Amniotic epithelial cell (primary cell): ENCODE measurements around the gene UBXN6.

Experiments
- DNase-seq: peaks from one replicate; pipeline ENCODE4 v3.0.0-alpha.2; 2010; ENCODE audit warnings: low read depth

Gene UBXN6

GRCh38 chr19:4439243-4439642, 18.4 kb downstream of the UBXN6 start:
- DNase-seq, result no peak

- DNase-seq, result no peak
Observed at GRCh38 chr19:4437103-4437502, 20.5 kb downstream of the UBXN6 start.

DNA sequence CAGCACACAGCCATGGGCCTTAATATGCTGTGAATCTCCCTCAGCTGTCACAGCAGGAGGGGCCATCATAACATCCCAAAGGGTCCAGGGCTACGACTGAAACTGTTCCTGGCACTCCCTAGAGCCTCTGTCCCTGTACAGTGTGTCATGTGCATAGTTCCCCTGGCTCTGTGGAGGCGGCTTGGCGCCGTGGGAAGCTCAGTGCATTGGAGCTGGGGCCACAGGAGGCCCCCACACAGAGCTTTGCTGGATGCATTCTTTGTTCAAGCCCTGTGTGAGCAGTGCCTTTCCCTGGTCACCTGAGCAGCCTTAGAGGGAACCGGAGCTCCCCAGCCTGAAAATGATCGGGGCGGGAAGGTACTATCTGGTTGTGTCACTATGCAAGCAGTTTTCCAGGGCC, 21.4 kb downstream of the UBXN6 start:
- DNase-seq, result no peak

GRCh38 chr19:4434391-4434790, 23.2 kb downstream of the UBXN6 start:
- DNase-seq, result no peak

DNA sequence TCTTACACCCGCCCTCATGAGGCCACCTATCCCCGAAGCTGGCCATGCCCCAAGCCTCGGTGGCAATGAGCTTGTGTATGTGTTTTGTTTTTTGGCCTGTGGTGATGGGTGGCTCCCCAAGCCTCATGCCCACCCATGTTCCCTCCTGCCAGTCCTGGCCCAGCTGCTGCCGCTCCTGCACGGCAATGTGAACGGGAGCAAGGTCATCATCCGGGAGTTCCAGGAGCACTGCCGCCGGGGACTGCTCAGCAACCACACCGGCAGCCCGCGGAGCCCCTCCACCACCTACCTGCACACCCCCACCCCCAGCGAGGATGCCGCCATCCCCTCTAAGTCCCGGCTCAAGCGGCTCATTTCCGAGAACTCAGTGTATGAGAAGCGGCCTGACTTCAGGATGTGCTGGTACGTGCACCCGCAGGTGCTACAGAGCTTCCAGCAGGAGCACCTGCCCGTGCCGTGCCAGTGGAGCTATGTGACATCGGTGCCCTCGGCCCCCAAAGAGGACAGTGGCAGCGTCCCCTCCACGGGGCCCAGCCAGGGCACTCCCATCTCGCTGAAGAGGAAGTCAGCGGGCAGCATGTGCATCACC, 24.6 kb downstream of the UBXN6 start:
- DNase-seq, result no peak

GRCh38 chr19:4431808-4432674, 25.6 kb downstream of the UBXN6 start:
- no peak for DNase-seq

DNA sequence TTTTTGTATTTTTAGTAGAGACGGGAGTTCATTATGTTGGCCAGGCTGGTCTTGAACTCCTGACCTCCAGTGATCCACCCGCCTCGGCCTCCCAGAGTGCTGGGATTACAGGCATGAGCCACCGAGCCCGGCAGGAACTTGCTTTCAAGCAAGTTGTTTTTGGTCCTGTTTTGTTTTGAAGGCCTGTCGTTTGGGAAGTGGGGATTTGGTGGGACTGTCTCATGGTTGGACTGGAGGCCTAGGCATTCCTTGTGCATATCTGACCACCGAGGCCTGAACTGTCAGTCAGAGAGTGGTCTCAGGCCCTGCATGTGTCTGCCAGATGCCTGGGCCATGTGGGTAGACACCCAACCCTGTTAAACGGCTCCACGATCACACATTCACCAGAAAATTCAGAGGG, 26.3 kb downstream of the UBXN6 start:
- DNase-seq, result no peak

DNA sequence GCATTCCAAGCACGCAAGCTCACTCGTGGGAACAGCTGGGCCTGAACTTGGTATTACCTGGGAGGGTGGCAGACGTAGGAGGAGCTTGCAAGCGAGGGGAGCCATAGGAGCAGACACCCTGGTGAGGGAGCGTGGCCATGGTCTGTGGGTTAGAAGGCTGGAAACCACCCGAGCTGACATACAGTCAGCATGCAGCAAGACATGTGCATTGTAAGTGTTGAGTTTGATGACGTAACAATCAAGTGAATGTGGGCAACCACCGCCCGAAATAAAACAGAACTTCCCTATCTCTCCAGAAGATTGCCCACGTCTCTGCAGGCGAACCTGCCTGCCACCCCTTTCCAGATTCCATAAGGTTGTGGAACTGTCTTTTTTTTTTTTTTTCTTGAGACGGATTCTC, 26.8 kb downstream of the UBXN6 start:
- DNase-seq, result no peak

DNA sequence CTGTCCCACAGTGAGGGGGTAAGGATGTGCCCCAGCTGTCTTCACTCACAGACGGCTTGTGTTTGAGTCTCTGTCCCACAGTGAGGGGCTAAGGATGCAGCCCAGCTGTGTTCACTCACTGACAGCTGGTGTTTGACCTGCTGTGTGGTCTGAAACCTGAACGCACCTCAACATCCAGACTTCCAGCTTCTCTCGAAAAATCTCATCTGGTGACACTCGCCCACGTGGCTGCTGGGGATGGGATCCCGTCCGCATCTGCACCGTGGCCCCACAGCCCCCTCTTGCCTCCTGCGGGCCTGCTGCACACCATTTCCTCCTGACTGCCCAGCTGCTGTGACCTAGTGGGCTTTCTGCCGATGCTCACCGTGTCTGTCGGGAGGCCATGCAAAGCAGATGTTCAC, 27.8 kb downstream of the UBXN6 start:
- DNase-seq, result no peak

GRCh38 chr19:4429256-4429655, 28.3 kb downstream of the UBXN6 start:
- no peak for DNase-seq

DNA sequence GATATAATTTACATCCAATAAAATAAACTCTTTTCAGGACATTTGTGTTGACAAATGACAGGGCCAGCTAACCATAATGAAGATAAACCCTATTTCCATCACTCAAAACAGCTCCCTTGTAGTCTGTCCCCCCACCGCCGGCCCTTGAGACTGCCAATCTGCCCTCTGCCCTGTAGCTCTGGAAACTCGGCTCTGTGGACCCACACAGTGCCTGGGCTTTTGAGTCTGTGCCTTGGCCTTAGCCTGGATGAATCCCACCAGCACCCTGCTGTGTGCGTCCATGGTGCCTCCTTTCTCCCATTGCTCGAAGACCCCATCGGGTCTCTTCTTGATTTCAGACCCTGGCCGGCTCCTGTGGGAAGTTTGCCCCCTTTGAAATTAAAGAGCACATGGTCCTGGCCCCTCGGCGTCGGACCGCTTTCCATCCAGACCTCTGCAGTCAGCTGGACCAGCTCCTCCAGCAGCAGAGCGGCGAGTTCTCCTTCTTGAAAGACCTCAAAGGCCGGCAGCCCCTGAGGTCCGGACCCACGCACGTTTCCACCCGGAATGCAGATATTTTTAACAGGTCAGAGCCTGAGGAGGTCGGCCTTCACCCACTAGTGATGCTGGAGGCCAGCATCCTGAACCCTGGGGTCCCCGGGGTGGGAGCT, 29.1 kb downstream of the UBXN6 start:
- no peak for DNase-seq

DNA sequence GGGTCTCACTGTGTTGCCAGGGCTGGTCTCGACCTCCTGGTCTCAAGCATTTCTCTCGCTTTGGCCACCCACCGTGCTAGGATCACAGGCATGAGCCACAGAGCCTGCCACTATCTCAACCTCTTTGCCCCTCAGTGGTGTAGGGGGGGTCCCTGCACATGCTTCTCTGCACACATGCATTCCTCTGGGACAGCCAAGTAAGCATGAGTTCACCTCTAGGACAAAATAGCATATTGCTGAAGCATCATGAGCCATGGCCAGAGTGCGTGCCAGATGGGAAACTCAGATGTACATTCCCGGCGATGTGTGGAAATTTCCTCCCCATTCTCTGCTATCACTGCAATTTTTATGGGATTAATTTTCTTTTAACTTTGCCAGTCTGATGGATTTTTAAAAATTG, 32.1 kb downstream of the UBXN6 start:
- peak; percentile 59 for DNase-seq

GRCh38 chr19:4423416-4424126, 34.0 kb downstream of the UBXN6 start:
- no peak for DNase-seq

DNA sequence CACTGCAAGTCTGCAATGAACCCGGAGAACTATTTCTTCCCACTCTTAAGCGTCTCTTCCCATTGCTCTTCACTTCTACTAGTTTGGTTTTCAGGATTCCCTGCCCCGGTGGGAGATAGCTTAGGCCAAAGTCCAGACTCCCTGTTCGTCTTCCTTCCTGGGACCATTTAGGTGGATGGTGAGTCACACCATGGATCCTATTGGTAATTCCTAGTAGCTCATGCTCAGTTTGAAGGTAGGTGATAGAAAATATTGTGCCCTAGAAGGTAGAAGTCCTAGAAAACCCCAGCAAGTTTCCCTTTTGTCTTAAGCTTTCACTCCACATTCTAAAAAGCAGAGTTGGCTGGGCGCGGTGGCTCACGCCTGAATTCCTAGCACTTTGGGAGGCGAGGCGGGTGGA, 41.3 kb downstream of the UBXN6 start:
- no peak for DNase-seq

GRCh38 chr19:4415352-4415751, 42.2 kb downstream of the UBXN6 start:
- DNase-seq, result peak; percentile 76

DNA sequence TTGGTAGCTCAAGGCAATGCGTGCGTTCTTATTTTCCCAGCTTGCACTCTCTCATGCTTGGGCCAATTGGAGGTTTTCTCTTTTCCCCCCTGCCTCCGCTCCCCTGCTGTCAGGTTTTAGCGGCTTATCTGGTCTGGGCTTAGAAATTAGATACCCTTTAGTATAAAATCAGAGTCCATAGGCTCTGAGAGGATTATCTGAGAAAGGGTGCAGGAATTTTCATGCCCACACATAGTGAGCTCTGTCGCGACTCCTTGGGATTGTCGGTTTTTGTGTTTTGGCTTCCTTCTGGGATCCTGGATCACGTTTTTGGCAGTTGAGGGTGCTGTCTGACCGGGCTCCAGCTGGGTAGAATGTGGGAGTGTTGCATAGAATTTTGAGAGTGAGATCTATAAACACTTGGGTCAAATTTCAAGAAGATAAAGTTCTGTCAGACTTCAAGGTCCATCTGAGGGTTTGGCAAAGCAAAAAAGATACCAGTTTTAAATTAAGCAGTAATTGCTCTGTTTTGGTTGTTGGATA, 42.7 kb downstream of the UBXN6 start:
- peak; percentile 62 for DNase-seq

DNA sequence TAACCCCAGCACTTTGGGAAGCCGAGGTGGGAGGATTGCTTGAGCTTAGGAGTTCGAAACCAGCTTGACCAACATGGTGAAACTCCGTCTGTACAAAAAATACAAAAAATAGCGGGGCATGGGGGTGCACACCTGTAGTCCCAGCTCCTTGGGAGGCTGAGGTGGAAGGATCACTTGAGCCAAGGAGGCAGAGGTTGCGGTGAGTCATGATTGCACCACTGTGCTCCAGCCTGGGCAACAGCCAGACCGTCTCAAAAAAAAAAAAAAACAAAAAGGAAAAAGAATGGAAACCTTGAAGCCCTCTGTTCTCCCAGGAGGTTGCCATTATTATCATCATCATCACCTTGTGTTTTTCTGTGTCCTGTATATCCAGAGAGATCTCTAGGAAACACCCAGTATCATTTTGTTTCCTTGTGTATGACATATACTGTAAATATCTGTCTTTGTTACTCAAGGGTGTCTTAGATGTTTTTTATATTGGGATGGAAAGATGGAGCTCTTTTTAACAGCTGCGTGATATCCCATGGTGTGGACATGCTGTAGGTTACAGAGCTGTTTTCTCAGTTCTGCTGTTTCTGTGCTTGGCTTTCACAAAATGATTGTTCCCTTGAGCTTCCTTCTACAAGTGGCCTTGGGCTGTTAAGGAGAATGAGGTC, 43.3 kb downstream of the UBXN6 start:
- DNase-seq, result peak; percentile 72

DNA sequence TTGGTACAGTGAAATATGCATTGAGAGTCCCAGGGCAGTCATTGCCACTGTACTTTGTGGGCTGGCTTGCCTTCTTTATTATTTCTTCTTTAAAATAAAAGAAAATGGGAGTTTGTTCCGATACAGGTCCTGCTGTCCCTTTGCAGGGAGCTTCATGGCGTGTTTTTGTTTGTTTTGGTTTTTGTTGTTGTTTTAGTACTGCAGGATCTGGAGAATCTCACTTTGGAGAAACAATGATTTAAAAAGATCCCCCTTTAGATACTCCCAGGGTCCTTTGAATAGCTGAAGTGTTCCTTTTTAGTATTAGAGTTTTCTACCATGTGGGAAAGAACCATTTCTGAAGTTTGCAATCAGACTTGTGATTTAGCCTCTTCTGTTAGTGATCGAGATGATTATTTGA, 44.0 kb downstream of the UBXN6 start:
- DNase-seq, result no peak

DNA sequence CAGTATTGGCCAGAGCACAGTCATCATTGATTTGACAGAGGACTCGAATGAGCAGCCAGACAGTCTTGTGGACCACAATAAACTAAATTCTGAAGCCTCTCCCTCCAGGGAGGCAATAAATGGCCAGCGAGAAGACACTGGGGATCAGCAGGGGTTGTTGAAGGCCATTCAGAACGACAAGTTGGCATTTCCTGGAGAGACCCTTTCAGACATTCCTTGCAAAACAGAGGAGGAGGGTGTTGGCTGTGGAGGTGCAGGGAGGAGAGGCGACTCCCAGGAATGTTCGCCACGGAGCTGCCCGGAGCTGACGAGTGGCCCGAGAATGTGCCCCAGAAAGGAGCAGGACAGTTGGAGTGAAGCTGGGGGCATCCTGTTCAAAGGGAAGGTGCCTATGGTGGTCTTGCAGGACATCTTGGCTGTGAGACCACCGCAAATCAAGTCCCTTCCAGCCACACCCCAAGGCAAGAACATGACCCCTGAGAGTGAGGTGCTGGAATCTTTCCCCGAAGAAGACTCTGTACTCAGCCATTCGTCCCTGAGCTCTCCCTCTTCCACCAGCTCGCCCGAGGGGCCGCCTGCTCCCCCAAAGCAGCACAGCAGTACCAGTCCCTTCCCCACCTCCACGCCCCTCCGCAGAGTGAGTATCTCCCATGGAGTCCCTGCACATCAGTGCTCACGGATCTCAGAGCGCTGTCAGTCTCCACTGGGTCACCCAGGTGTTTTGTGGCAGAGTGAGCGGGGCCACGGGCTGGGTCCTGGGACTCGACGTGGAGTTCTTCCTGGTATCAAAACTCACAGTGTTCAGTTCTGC, 48.3 kb downstream of the UBXN6 start:
- DNase-seq, result no peak

DNA sequence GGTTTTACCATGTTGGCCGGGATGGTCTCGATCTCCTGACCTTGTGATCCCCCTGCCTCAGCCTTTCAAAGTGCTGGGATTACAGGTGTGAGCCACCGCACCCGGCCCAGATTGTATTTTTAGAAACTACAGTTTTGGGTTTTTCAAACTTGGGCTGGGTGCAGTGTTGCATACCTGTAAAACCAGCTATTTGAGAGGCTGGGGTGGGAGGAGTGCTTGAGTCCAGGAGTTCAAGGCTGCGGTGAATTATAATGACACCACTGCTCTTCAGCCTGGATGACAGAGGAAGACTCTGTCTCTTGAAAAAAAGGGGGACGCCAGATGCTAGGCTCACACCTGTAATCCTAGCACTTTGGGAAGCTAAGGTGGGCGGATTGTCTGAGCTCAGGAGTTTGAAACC, 51.0 kb downstream of the UBXN6 start:
- no peak for DNase-seq

DNA sequence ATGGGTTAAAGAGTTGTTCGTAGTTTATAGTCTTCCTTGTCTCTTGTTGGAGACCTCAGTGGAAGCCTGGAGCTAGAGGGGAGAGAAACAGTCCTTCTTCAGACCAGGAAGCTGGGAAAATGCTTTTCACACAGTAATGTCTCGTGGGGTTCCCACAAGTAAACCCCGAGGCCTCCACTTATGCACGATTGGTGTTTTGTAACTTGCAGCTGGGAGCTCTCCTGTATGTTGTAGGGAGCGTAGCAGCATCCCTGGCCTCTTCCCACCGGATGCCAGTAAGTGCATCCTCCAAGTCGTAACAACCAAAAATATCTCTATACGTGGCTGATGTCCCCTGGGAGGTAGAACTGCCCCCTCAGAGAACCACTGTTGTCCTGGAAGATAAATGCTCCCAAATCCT, 51.6 kb downstream of the UBXN6 start:
- DNase-seq, result no peak
